Neural cell (in vitro differentiated cells): ENCODE results near the gene MLLT10.

Source experiments
- EP300 ChIP-seq: fragments of 450-650 bp; conservative IDR thresholded peaks from 2 replicates; pipeline ENCODE4 v1.6.1; 2014; ENCODE audit warnings: antibody characterized with exemption, mild to moderate bottlenecking, moderate library complexity; ENCODE audit not compliant: poor library complexity, severe bottlenecking
- EZH2 ChIP-seq: fragments of 200-600, 300-800 bp; shearing (Covaris generic), sonication (generic); IDR thresholded peaks from 2 replicates; pipeline ENCODE4 v1.6.1; 2014; ENCODE audit warnings: antibody characterized with exemption, low read length, borderline replicate concordance, mild to moderate bottlenecking; ENCODE audit not compliant: insufficient read depth, poor library complexity, severe bottlenecking
- MXI1 ChIP-seq: fragments of 450-650 bp; conservative IDR thresholded peaks from 2 replicates; pipeline ENCODE4 v1.6.1; 2014; ENCODE audit warnings: antibody characterized with exemption, mild to moderate bottlenecking; ENCODE audit not compliant: poor library complexity, severe bottlenecking
- POLR2AphosphoS5 ChIP-seq: IDR thresholded peaks from 2 replicates; pipeline ENCODE4 v1.6.1; 2012
- RAD21 ChIP-seq: fragments of 450-650 bp; conservative IDR thresholded peaks from 2 replicates; pipeline ENCODE4 v1.6.1; 2014; ENCODE audit warnings: antibody characterized with exemption, mild to moderate bottlenecking, moderate library complexity
- SMC3 ChIP-seq: fragments of 450-650 bp; conservative IDR thresholded peaks from 2 replicates; pipeline ENCODE4 v1.6.1; 2014; ENCODE audit warnings: antibody characterized with exemption, mild to moderate bottlenecking, moderate library complexity; ENCODE audit not compliant: poor library complexity
- TAF1 ChIP-seq: IDR thresholded peaks from 2 replicates; pipeline ENCODE4 v1.6.1; 2012; ENCODE audit warnings: low read depth
- TF ChIP-seq, protein P1 (sequence below): fragments of 450-650 bp; IDR thresholded peaks from 2 replicates; pipeline ENCODE4 v1.5.1; 2014; ENCODE audit warnings: antibody characterized with exemption, mild to moderate bottlenecking, moderate library complexity; ENCODE audit not compliant: poor library complexity, severe bottlenecking
- TF ChIP-seq, protein P2 (sequence below): IDR thresholded peaks from 2 replicates; pipeline ENCODE4 v1.6.1; 2012; ENCODE audit warnings: borderline replicate concordance

DNA sequence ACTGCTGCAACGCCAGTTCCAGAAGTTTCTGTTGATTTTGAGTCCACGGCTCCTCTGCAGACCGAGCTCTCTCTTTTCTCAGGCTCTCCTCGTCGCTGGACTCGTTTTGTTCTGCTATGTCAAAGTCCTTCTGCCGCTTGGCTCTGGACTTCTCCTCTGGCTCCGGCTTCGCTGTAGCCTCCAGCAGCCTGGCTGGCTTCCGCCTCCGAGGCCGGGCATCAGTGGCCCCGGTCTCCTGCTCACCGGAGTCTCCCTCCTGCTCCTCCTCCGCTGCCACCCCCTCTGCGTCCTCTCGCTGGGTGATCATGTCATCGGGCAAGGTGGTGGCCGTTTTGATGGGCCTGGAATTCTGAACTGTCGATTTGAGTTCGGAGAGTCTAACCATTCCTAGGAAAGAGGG, 225.2 kb downstream of the MLLT10 start:
- TF ChIP-seq, protein P1, sequence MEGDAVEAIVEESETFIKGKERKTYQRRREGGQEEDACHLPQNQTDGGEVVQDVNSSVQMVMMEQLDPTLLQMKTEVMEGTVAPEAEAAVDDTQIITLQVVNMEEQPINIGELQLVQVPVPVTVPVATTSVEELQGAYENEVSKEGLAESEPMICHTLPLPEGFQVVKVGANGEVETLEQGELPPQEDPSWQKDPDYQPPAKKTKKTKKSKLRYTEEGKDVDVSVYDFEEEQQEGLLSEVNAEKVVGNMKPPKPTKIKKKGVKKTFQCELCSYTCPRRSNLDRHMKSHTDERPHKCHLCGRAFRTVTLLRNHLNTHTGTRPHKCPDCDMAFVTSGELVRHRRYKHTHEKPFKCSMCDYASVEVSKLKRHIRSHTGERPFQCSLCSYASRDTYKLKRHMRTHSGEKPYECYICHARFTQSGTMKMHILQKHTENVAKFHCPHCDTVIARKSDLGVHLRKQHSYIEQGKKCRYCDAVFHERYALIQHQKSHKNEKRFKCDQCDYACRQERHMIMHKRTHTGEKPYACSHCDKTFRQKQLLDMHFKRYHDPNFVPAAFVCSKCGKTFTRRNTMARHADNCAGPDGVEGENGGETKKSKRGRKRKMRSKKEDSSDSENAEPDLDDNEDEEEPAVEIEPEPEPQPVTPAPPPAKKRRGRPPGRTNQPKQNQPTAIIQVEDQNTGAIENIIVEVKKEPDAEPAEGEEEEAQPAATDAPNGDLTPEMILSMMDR = no peak
- TF ChIP-seq EZH2 = no peak
- TF ChIP-seq POLR2AphosphoS5 = no peak
- no peak for TF ChIP-seq MXI1
- TF ChIP-seq EP300 = no peak
- TF ChIP-seq, protein P2, sequence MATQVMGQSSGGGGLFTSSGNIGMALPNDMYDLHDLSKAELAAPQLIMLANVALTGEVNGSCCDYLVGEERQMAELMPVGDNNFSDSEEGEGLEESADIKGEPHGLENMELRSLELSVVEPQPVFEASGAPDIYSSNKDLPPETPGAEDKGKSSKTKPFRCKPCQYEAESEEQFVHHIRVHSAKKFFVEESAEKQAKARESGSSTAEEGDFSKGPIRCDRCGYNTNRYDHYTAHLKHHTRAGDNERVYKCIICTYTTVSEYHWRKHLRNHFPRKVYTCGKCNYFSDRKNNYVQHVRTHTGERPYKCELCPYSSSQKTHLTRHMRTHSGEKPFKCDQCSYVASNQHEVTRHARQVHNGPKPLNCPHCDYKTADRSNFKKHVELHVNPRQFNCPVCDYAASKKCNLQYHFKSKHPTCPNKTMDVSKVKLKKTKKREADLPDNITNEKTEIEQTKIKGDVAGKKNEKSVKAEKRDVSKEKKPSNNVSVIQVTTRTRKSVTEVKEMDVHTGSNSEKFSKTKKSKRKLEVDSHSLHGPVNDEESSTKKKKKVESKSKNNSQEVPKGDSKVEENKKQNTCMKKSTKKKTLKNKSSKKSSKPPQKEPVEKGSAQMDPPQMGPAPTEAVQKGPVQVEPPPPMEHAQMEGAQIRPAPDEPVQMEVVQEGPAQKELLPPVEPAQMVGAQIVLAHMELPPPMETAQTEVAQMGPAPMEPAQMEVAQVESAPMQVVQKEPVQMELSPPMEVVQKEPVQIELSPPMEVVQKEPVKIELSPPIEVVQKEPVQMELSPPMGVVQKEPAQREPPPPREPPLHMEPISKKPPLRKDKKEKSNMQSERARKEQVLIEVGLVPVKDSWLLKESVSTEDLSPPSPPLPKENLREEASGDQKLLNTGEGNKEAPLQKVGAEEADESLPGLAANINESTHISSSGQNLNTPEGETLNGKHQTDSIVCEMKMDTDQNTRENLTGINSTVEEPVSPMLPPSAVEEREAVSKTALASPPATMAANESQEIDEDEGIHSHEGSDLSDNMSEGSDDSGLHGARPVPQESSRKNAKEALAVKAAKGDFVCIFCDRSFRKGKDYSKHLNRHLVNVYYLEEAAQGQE = no peak
- no peak for TF ChIP-seq SMC3
- no peak for TF ChIP-seq RAD21
- TF ChIP-seq TAF1 = no peak
